H1 (cell line): ENCODE results near the gene NPPA. TPM values are rescaled to one million over a fixed set of nuclear protein-coding genes. Genes with fewer than 3 reads are reported as not detected.

Experiments used
- CTCF ChIA-PET: fragments of 300-600 bp; sonication (Branson Sonifier 250); formaldehyde crosslinking; loops from one replicate; lab custom pipeline; 2021; ENCODE audit not compliant: partially characterized antibody; lab: Charles Lee
- POLR2A ChIA-PET: fragments of 300-600 bp; sonication (Branson Sonifier 250); formaldehyde crosslinking; loops from one replicate; lab custom pipeline; 2021; ENCODE audit warnings: inconsistent platforms; ENCODE audit not compliant: partially characterized antibody; lab: Charles Lee
- DNase-seq, 2 experiments: peaks; one replicate each; pipeline versions ENCODE4 v3.0.0 to v3.0.0-alpha.2; 2010 to 2022; ENCODE audit warnings: low spot score in 2 of 2, low read depth in 1 of 2, mixed read lengths in 1 of 2
- FAIRE-seq: peaks from 2 replicates; lab custom pipeline; 2011; peaks lifted over from hg19 to GRCh38; lab: Jason Lieb, UNC
- H2AFZ ChIP-seq: 2 replicates; pipeline ENCODE4 v1.8.1; 2012; ENCODE audit warnings: low read length, inconsistent platforms
- H2AK5ac ChIP-seq: 2 replicates; pipeline ENCODE4 v1.6.1; 2013; ENCODE audit warnings: low read depth, low read length
- H2BK120ac ChIP-seq: replicated peaks from 2 replicates; pipeline ENCODE3; 2013; ENCODE audit warnings: low read depth, low read length, inconsistent platforms
- H2BK12ac ChIP-seq: 2 replicates; pipeline ENCODE4 v1.6.1; 2013; ENCODE audit warnings: low read depth, low read length
- H2BK15ac ChIP-seq: 2 replicates; pipeline ENCODE4 v1.6.1; 2013; ENCODE audit warnings: low read length
- H2BK20ac ChIP-seq: 2 replicates; pipeline ENCODE4 v1.6.1; 2013; ENCODE audit warnings: low read length
- H2BK5ac ChIP-seq: 2 replicates; pipeline ENCODE4 v1.6.1; 2013; ENCODE audit warnings: low read depth, low read length
- H3K14ac ChIP-seq: 2 replicates; pipeline ENCODE4 v1.6.1; 2013; ENCODE audit warnings: inconsistent platforms; ENCODE audit not compliant: insufficient read length
- H3K18ac ChIP-seq: 2 replicates; pipeline ENCODE4 v1.6.1; 2013; ENCODE audit warnings: low read length; ENCODE audit errors: extremely low read depth
- H3K23ac ChIP-seq: 2 replicates; pipeline ENCODE4 v1.6.1; 2013; ENCODE audit warnings: inconsistent platforms; ENCODE audit not compliant: insufficient read length
- H3K23me2 ChIP-seq: 2 replicates; pipeline ENCODE4 v1.6.1; 2013; ENCODE audit warnings: low read depth, low read length
- H3K27ac ChIP-seq: 2 replicates; pipeline ENCODE4 v1.6.1; 2011; ENCODE audit warnings: low read depth, low read length, inconsistent platforms
- H3K27me3 ChIP-seq, 4 experiments: replicated peaks in 1 of 4; 1 replicate in 1 of 4; 2 replicates in 3 of 4; pipeline versions ENCODE4 v1.6.1 to v1.8.1; 2011 to 2013; ENCODE audit warnings: low read length in 3 of 4, mild to moderate bottlenecking in 3 of 4, inconsistent platforms in 2 of 4, mixed read lengths in 2 of 4, moderate library complexity in 1 of 4; ENCODE audit not compliant: control insufficient read depth in 3 of 4, insufficient read depth in 3 of 4; ENCODE audit errors: extremely low read depth in 1 of 4
- H3K36me3 ChIP-seq, 4 experiments: 2 replicates each; pipeline versions ENCODE4 v1.6.1 to v1.8.1; 2011 to 2013; ENCODE audit warnings: mild to moderate bottlenecking in 4 of 4, low read length in 3 of 4, moderate library complexity in 2 of 4, control low read depth in 1 of 4, inconsistent platforms in 1 of 4; ENCODE audit not compliant: insufficient read depth in 4 of 4, control insufficient read depth in 2 of 4
- H3K4ac ChIP-seq: replicated peaks from 2 replicates; pipeline ENCODE3; 2013; ENCODE audit warnings: low read length, low read depth, mixed read lengths, inconsistent platforms; ENCODE audit not compliant: insufficient read length
- H3K4me1 ChIP-seq, 4 experiments: replicated peaks in 1 of 4; 1 replicate in 1 of 4; 2 replicates in 3 of 4; pipeline versions ENCODE4 v1.6.1 to v1.8.1; 2011 to 2013; ENCODE audit warnings: low read length in 3 of 4, inconsistent platforms in 2 of 4, mixed read lengths in 1 of 4; ENCODE audit not compliant: insufficient read depth in 4 of 4, control insufficient read depth in 3 of 4
- H3K4me2 ChIP-seq, 2 experiments: 2 replicates each; pipeline versions ENCODE4 v1.6.1 to v1.8.1; 2011 to 2013; ENCODE audit warnings: low read depth in 2 of 2, low read length in 2 of 2, control low read depth in 1 of 2, inconsistent platforms in 1 of 2, mild to moderate bottlenecking in 1 of 2; ENCODE audit not compliant: insufficient read depth in 1 of 2
- H3K4me3 ChIP-seq, 4 experiments: fragments of 200-600, 300-600 bp in 1 of 4; sonication (generic), shearing (Covaris generic), sonication (Bioruptor Twin) in 1 of 4; 2 replicates each; pipeline versions ENCODE4 v1.5.1 to v1.8.1; 2011 to 2016; ENCODE audit warnings: low read length in 4 of 4, low read depth in 3 of 4, control low read depth in 2 of 4, inconsistent platforms in 2 of 4, mild to moderate bottlenecking in 2 of 4, mixed read lengths in 1 of 4, moderate library complexity in 1 of 4; ENCODE audit not compliant: insufficient read depth in 2 of 4; ENCODE audit errors: extremely low read depth in 1 of 4
- H3K56ac ChIP-seq: replicated peaks from 2 replicates; pipeline ENCODE3; 2013; ENCODE audit warnings: low read depth, mild to moderate bottlenecking, mixed read lengths, low read length, inconsistent platforms; ENCODE audit not compliant: insufficient read length
- H3K79me1 ChIP-seq: 2 replicates; pipeline ENCODE4 v1.6.1; 2013; ENCODE audit warnings: low read depth, low read length, control low read depth
- H3K79me2 ChIP-seq, 2 experiments: 2 replicates each; pipeline versions ENCODE4 v1.6.1 to v1.8.1; 2012 to 2013; ENCODE audit warnings: low read length in 2 of 2, mild to moderate bottlenecking in 2 of 2, inconsistent platforms in 1 of 2; ENCODE audit not compliant: insufficient read depth in 2 of 2, control insufficient read depth in 1 of 2
- H3K9ac ChIP-seq, 4 experiments: replicated peaks in 1 of 4; 1 replicate in 1 of 4; 2 replicates in 3 of 4; pipeline versions ENCODE4 v1.6.1 to v1.8.1; 2011 to 2013; ENCODE audit warnings: low read depth in 3 of 4, low read length in 3 of 4, control low read depth in 2 of 4, mild to moderate bottlenecking in 2 of 4, moderate library complexity in 2 of 4, inconsistent platforms in 1 of 4; ENCODE audit errors: extremely low read depth in 1 of 4
- H3K9me3 ChIP-seq, 2 experiments: 2 replicates each; pipeline versions ENCODE4 v1.6.1 to v1.8.1; 2012 to 2013; ENCODE audit warnings: mild to moderate bottlenecking in 2 of 2, moderate library complexity in 2 of 2, control low read depth in 1 of 2, inconsistent platforms in 1 of 2, low read depth in 1 of 2, low read length in 1 of 2, mixed read lengths in 1 of 2; ENCODE audit not compliant: insufficient read depth in 2 of 2
- H4K20me1 ChIP-seq, 2 experiments: replicated peaks in 1 of 2; 2 replicates each; pipeline versions ENCODE3 to v1.8.1; 2011 to 2013; ENCODE audit warnings: inconsistent platforms in 2 of 2, low read length in 2 of 2, mild to moderate bottlenecking in 1 of 2; ENCODE audit not compliant: insufficient read depth in 2 of 2, control insufficient read depth in 1 of 2
- H4K5ac ChIP-seq: 2 replicates; pipeline ENCODE4 v1.6.1; 2013; ENCODE audit warnings: low read length, low read depth, mixed read lengths, inconsistent platforms; ENCODE audit not compliant: insufficient read length
- H4K8ac ChIP-seq: 2 replicates; pipeline ENCODE4 v1.8.0; 2013; ENCODE audit warnings: mild to moderate bottlenecking, moderate library complexity, low read length, inconsistent platforms; ENCODE audit not compliant: insufficient read depth; ENCODE audit errors: extremely low read depth
- H4K91ac ChIP-seq: replicated peaks from 2 replicates; pipeline ENCODE3; 2013; ENCODE audit warnings: low read length, mixed read lengths, inconsistent platforms; ENCODE audit not compliant: insufficient read length
- SAP30 ChIP-seq: fragments of 300-600 bp; sonication (generic); IDR thresholded peaks from 2 replicates; pipeline ENCODE4 v1.7.1; 2012; ENCODE audit warnings: low read length, moderate library complexity, mild to moderate bottlenecking, inconsistent platforms; ENCODE audit not compliant: insufficient read depth, insufficient replicate concordance
- WGBS, 2 experiments: shearing (Covaris generic) in 1 of 2; methylation state at CpG; one replicate each; pipeline versions ENCODE4 v1.1.6 to v1.1.7; 2013 to 2015; ENCODE audit warnings: low lambda C conversion rate in 2 of 2, mixed read lengths in 2 of 2, inconsistent platforms in 1 of 2, low coverage in 1 of 2, missing lambda C conversion rate in 1 of 2; ENCODE audit not compliant: insufficient replicate concordance in 2 of 2, insufficient coverage in 1 of 2, insufficient read length in 1 of 2; ENCODE audit errors: extremely low coverage in 1 of 2, missing lambda C conversion rate in 1 of 2; 5-methylcytosine and 5-hydroxymethylcytosine counted together
- polyA plus RNA-seq, 7 experiments: library from polyadenylated mRNA; depleted of rRNA in 3 of 7; stranded (reverse) in 5 of 7; unstranded in 2 of 7; fragments of >200 nt in 5 of 7; fragments of 200-250 nt in 2 of 7; gene quantifications; 1 replicate in 5 of 7; 2 replicates in 1 of 7; 4 replicates in 1 of 7; pipeline versions ENCODE4 v1.2.1 to v1.2.3, GENCODE V29; 2011 to 2013; ENCODE audit warnings: missing spikeins in 2 of 7, mixed read lengths in 2 of 7
- total RNA-seq: library from RNA; stranded (reverse); fragmentation: NEBNext Ultra II Directional; extraction: Animal tissue kit (Norgen Biotek cat#: 25700); gene quantifications from 2 replicates; pipeline ENCODE4 v1.2.1, GENCODE V29; 2021

Gene NPPA
- total and polyA plus RNA-seq, 2 of the 8 experiments (the other 6 are each of a cell fraction or from before 2014, with no cell fraction given), result not detected

- Histone ChIP-seq H3K4ac (no peak overlapping the region), H4K20me1 (no peaks in the 10 kb centered on the region), H3K4me3 (no peak overlapping the region), H3K4me1 (peaks cover 0 to 3% (median 1%) of the 10 kb centered on the region in 4 experiments; a peak in 1 of 7 replicates), H3K79me2 (no peaks in the 10 kb centered on the region), H2BK15ac (no peak overlapping the region), H3K23ac (no peak overlapping the region), H3K9ac (no peak overlapping the region), H2BK120ac (no peak overlapping the region), H3K36me3 (no peaks in the 10 kb centered on the region), H3K23me2 (peaks cover 3% of the 10 kb centered on the region; the same call in 1 of the 2 replicates), H2BK12ac (no peak overlapping the region), H4K91ac (no peak overlapping the region), H3K4me2 (no peak overlapping the region), H3K14ac (no peak overlapping the region), H4K8ac (no peak overlapping the region), H3K27ac (no peak overlapping the region), H2BK5ac (no peak overlapping the region), H3K9me3 (no peaks in the 10 kb centered on the region), H4K5ac (no peak overlapping the region), H3K79me1 (no peaks in the 10 kb centered on the region), H2BK20ac (no peak overlapping the region), H3K56ac (no peak overlapping the region), H2AFZ (no peak overlapping the region), H3K27me3 (peaks cover 0 to 16% (median 12%) of the 10 kb centered on the region in 4 experiments; a peak in 5 of 7 replicates), H2AK5ac (no peak overlapping the region), H3K18ac (no peak overlapping the region)
- ChIA-PET CTCF (interaction anchor here (0.6 to 2.7 kb wide), 7 partner anchors 9 to 187 kb away, joined by 3 to 17 read pairs (median 6); partner anchors contain the start of gene NPPA), POLR2A (interaction anchor here (1.1 to 3.4 kb wide), 3 partner anchors 14 to 46 kb away, joined by 5 to 31 read pairs (median 7); no protein-coding TSS in a partner anchor)
- WGBS, 2 experiments, result 98% methylated on average over 6 of the region's 6 CpGs; no CpG with 5 or more reads in 1 of the 2 experiments
- DNase-seq (no peak), FAIRE-seq (no peak)
- no peak for TF ChIP-seq SAP30
These were observed 15.3 kb upstream of the NPPA start for GRCh38 chr1:11862890-11863289.
